NCI-H2171 (cell line): ENCODE measurements around the gene SATB1.
A peak's percentile ranks its signal among the peaks of the same experiment; 100 is the strongest.

Experiments used
- DNase-seq: peaks from one replicate; lab custom pipeline; 2025; lab: John Stamatoyannopoulos, UW

Gene SATB1

GRCh38 chr3:18401300-18401961, 23.7 kb downstream of the SATB1 start:
- DNase-seq: no peak

GRCh38 chr3:18398448-18398847, 26.7 kb downstream of the SATB1 start:
- DNase-seq: no peak

- DNase-seq: no peak
These were observed 28.7 kb downstream of the SATB1 start for GRCh38 chr3:18396428-18396827.

DNA sequence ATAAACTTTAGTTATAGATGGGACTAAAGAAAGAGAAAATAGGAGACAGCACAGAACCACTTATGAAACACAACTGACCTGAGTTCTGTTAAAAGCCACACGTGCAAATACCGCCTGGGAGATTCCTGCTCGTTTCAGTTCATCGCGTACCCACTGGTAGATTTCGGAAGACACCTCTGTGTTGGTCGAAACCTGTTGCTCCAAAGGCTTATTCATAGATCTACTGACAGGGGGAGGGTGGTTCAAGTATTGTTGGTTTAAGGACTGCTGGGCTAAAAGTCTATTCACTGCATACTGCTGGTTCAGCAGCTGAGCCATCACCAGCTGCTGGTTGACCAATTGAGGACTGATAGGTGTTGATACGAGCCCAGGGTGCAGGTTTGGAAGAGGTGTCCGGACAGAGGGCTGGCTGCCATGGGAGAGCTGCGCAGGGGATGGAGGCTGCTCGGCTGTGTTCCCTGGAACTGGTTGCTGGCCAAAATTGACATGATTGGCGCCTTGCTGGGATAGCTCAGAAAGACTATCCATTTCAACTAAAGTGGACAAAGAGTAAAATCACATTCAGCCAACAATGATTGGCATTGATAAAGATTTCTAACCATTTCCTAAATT, 30.6 kb downstream of the SATB1 start:
- no peak for DNase-seq

DNA sequence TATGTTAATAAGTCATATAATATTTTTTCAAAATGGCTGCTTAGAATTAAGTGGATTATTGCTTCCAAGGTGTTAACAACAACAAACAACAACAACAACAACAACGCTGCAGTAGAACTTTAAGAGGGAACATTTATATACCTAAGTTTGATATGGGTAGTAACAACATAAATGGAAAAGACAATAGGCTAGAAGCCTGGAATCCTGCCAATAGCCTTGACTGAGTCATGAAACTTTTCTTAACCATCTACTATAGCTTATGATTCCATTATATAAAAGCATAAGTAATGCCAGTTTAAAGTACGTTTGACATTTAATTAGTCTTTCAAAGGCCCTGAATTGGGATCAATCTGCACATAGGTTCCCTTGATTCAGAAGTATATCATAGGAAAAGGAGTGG, 31.2 kb downstream of the SATB1 start:
- no peak for DNase-seq

GRCh38 chr3:18390024-18390660, 35.0 kb downstream of the SATB1 start:
- no peak for DNase-seq

GRCh38 chr3:18389108-18389733, 35.9 kb downstream of the SATB1 start:
- peak; percentile 13 for DNase-seq

DNA sequence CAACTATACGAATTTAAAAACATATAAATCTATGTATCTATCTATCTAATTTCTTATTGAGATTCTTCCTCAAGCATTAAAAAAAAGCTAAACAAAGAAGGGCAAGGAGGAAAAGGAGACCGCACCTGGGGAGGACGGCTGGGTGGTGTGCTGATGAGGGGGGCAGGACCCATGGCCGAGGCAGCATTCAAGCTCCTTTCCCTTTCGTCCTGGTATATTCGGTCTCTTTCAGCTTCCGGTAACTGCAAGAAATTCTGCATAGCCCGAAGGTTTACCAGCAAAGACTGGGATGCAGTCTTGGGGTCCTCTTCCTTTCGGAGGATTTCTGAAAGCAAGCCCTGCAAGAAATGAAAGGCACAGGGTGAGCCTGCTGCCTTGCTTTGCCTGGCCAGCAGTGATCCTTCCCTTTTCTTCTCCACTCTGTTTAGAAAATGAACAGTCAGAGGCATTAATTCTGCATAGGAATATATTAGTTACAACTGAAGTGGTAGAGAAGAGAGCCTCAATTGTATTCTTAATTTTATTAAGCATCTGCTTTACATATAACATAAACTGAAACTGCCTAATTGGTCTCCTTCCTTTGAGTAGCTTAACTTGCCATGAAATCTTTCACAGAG, 38.8 kb downstream of the SATB1 start:
- no peak for DNase-seq

DNA sequence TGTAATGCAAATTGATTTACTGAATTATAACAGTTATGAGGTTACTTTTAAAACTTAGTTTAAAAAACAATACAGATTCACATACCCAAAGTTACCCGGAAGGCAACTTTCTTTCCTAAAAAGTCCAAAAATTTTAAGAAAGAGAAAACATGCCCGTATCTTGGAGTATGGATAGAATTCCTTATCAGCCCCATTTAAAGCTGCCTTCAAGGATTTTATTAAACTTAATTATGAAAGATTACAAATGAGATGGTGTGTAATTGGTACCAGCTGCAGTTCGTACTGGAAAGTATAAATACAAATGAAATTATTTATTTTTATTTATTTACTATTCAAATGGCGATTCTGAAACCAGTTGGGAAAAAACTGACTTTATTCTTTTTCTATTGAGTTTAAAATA, 39.4 kb downstream of the SATB1 start:
- DNase-seq: no peak

DNA sequence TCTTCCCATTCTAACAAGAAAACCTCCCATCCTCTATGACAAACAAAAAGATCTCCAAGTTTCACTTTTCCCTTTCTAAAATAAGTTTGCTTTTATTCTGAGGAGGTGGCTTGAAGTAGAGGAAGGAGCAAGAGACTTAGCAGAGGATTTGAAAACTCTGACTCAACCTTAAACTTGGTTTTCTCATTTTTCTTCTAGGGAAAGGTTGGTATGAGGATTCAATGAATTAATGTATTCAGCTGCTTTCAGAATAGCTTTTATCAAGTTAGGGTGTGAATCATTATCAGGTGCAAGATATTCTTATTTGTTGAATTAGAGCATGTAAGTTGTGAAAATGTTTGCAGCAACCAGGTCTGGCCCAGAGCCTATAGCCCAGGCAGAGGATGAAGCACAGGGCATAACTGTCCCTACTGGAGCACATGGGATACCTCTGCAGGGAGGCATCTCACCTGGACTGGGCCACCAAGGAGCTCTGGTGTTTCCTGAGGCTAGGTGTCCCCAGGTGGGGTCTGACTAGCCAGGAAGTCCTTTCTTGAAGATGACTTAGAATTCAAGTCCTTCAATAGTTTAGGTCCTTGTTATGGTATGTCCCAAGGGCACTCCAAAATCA, 42.3 kb downstream of the SATB1 start:
- DNase-seq: no peak

- no peak for DNase-seq
These were observed 45.5 kb downstream of the SATB1 start for GRCh38 chr3:18379647-18380046.

GRCh38 chr3:18378218-18378617, 46.9 kb downstream of the SATB1 start:
- DNase-seq: no peak

- DNase-seq: no peak
These were observed 48.5 kb downstream of the SATB1 start for GRCh38 chr3:18376682-18377081.

DNA sequence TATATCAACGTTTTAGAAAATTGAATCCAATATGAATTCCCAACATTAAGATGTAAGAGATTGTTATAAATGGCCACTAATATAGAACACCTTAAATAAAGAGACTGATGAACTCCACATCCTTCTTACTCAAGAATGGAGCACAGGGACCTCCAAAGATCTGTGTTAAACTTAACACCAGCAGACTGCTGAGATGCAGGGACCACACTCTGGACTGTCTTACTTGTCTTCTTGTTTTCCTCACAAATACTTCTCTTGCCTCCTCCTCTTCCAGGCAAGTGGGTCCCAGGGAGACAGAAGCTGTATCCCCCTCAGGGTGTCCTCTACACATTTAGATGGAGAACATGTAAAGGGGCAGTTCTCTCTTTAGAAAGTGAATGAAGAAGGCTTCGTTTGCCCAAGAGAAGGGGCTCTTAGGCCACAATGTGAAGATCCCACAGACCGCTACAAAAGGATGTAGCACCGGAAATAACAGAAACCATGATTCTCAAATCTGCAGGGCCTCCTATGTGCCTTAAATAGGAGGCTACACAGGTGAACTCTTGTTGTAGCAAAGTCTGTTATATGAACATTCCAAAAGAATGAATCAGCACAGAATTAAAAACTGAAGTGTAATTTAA, 52.2 kb downstream of the SATB1 start:
- no peak for DNase-seq

- DNase-seq: peak; percentile 41
These were observed 54.5 kb downstream of the SATB1 start for GRCh38 chr3:18370672-18371071.

GRCh38 chr3:18369551-18370185, 55.5 kb downstream of the SATB1 start:
- DNase-seq: peak; percentile 36

DNA sequence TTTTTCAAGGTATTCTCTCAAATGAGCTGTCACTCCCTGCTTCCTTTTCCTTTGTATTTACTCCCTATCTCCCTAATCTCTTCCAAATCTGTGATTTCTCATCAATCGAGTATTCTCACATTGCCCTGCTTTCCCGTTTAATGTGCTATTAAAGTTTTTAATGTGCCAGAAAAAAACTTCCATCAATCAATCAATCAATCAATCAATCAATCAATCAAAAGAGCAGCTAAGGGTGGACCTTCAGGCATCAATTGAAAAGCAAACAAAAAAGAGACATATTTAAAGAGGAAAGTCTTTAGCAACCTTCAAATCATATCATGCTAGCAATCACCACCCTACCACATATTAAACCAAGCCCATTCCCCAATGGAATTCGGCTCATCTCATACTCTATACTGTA, 58.9 kb downstream of the SATB1 start:
- DNase-seq: no peak

GRCh38 chr3:18363338-18363737, 61.8 kb downstream of the SATB1 start:
- DNase-seq: no peak

GRCh38 chr3:18357747-18358146, 67.4 kb downstream of the SATB1 start:
- no peak for DNase-seq

DNA sequence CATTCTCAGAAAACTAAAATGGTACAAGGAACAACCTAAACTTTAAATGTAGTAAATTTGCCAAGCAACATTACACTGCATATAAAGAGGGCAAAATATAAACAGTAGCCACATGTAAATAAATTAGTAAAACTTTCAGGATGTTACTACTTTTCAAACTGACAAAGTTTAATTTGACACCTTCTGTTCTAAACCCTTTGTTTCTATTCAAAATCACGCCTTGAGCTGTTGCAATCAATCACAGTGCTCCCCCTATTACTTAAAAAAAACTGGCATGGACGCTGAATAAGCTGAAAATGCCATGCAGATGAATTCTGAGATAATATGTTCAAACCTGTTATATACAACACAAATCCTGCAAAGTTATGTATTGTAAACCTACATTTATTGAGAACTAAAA, 69.3 kb downstream of the SATB1 start:
- DNase-seq: no peak

- no peak for DNase-seq
These were observed 70.4 kb downstream of the SATB1 start for GRCh38 chr3:18354701-18355100.
